IPS-11a (cell line): ENCODE measurements around the gene LKAAEAR1.
A peak's percentile ranks its signal among the peaks of the same experiment; 100 is the strongest.
"Not testable (repeated sequence)": the region's sequence is repeated elsewhere in the genome, so short reads cannot be mapped to it uniquely, and the experiment has no call there.

Experiments
- H3K4me3 ChIP-seq: one replicate; pipeline ENCODE4 v1.5.1; 2013; ENCODE audit warnings: low read depth, low read length, control low read depth

Gene LKAAEAR1

GRCh38 chr20:64099880-64100565, 15.8 kb upstream of the LKAAEAR1 start:
- H3K4me3 ChIP-seq = no peak overlapping the region

GRCh38 chr20:64099086-64099786, 15.0 kb upstream of the LKAAEAR1 start:
- no peak overlapping the region for H3K4me3 ChIP-seq

GRCh38 chr20:64098471-64099013, 14.3 kb upstream of the LKAAEAR1 start:
- no peak overlapping the region for H3K4me3 ChIP-seq

GRCh38 chr20:64096535-64096934, 12.3 kb upstream of the LKAAEAR1 start:
- no peak overlapping the region for H3K4me3 ChIP-seq

GRCh38 chr20:64095927-64096326, 11.7 kb upstream of the LKAAEAR1 start:
- no peak overlapping the region for H3K4me3 ChIP-seq

- H3K4me3 ChIP-seq = no peak overlapping the region
Observed at GRCh38 chr20:64095455-64095854, 11.3 kb upstream of the LKAAEAR1 start.

GRCh38 chr20:64093013-64093503, 8.9 kb upstream of the LKAAEAR1 start:
- no peak overlapping the region for H3K4me3 ChIP-seq

GRCh38 chr20:64092258-64093012, 8.2 kb upstream of the LKAAEAR1 start:
- H3K4me3 ChIP-seq = no peak overlapping the region

GRCh38 chr20:64091770-64092169, 7.6 kb upstream of the LKAAEAR1 start:
- H3K4me3 ChIP-seq = no peak overlapping the region

- H3K4me3 ChIP-seq = no peak overlapping the region
Observed at GRCh38 chr20:64091340-64091739, 7.1 kb upstream of the LKAAEAR1 start.

- H3K4me3 ChIP-seq = no peak overlapping the region
Observed at GRCh38 chr20:64090165-64090564, 6.0 kb upstream of the LKAAEAR1 start.

GRCh38 chr20:64088586-64088985, 4.4 kb upstream of the LKAAEAR1 start:
- not testable (repeated sequence) for H3K4me3 ChIP-seq

GRCh38 chr20:64087226-64087825, 3.1 kb upstream of the LKAAEAR1 start:
- H3K4me3 ChIP-seq = not testable (repeated sequence)

GRCh38 chr20:64086801-64087200, 2.6 kb upstream of the LKAAEAR1 start:
- no peak overlapping the region for H3K4me3 ChIP-seq

- no peak overlapping the region for H3K4me3 ChIP-seq
Observed at GRCh38 chr20:64084685-64085152, 521 bp upstream of the LKAAEAR1 start.

GRCh38 chr20:64083378-64083803, 807 bp downstream of the LKAAEAR1 start:
- peak overlapping the region; percentile 53 for H3K4me3 ChIP-seq

- peak overlapping the region; percentile 13 for H3K4me3 ChIP-seq
Observed at GRCh38 chr20:64082820-64083377, 1.3 kb downstream of the LKAAEAR1 start.

- H3K4me3 ChIP-seq = no peak overlapping the region
Observed at GRCh38 chr20:64082126-64082731, 2.0 kb downstream of the LKAAEAR1 start.

- no peak overlapping the region for H3K4me3 ChIP-seq
Observed at GRCh38 chr20:64081624-64081964, 2.6 kb downstream of the LKAAEAR1 start.
